Breast epithelium (tissue), 4 donors: Measurements from ENCODE around the gene SLC66A2. TPM values are rescaled to one million over a fixed set of nuclear protein-coding genes. Genes with fewer than 3 reads are reported as not detected.
A peak's percentile ranks its signal among the peaks of the same experiment; 100 is the strongest.

Source experiments
- DNase-seq, 2 donors: peaks; one replicate each; pipeline ENCODE4 v3.0.0-alpha.2; 2019; ENCODE audit warnings: low spot score in 2 of 2
- H3K27ac ChIP-seq, 2 donors: fragments of 200-600 bp; sonication (generic) in 1 of 2; one replicate each; pipeline ENCODE4 v1.5.1; 2016 to 2019; ENCODE audit warnings: mild to moderate bottlenecking in 1 of 2
- H3K27me3 ChIP-seq, 2 donors: fragments of 200-600 bp; sonication (generic) in 1 of 2; one replicate each; pipeline versions ENCODE4 v1.5.1 to v1.6.0; 2017 to 2019; ENCODE audit warnings: control low read depth in 1 of 2, mild to moderate bottlenecking in 1 of 2
- H3K36me3 ChIP-seq: fragments of 200-600 bp; one replicate; pipeline ENCODE4 v1.5.1; 2019
- H3K4me1 ChIP-seq, 2 donors: fragments of 200-600 bp; sonication (generic); one replicate each; pipeline ENCODE4 v1.5.1; 2016 to 2019; ENCODE audit warnings: control low read depth in 1 of 2
- H3K4me3 ChIP-seq, 3 donors: fragments of 200-600 bp; sonication (generic); 1 replicate in 2 of 3; 2 replicates in 1 of 3; pipeline ENCODE4 v1.5.1; 2016 to 2019; ENCODE audit warnings: mild to moderate bottlenecking in 3 of 3, moderate library complexity in 2 of 3
- H3K9me3 ChIP-seq, 2 donors: fragments of 200-600 bp; sonication (generic) in 1 of 2; one replicate each; pipeline ENCODE4 v1.5.1; 2016 to 2019; ENCODE audit warnings: control low read depth in 1 of 2
- POLR2A ChIP-seq: fragments of 450-650 bp; IDR thresholded peaks from one replicate; pipeline ENCODE4 v1.6.1; 2016; ENCODE audit warnings: antibody characterized with exemption, mild to moderate bottlenecking, moderate library complexity
- POLR2AphosphoS5 ChIP-seq, 3 donors: sonication (generic); formaldehyde crosslinking; IDR thresholded peaks; one replicate each; pipeline ENCODE4 v1.6.1; 2017; ENCODE audit warnings: antibody characterized with exemption in 3 of 3
- intact Hi-C: fragments of 100-400 bp; cut with DNase I; formaldehyde crosslinking; loops from one replicate; pipeline ENCODE4 v1.15.1; 2023; ENCODE audit warnings: low total_unique reads
- total RNA-seq, 3 donors: library from RNA; depleted of rRNA; stranded (reverse); fragments of >200 nt; gene quantifications; one replicate each; pipeline ENCODE4 v1.1.0, GENCODE V29; 2016
- TF ChIP-seq, protein P1 (sequence below), 3 donors: fragments of 450-650 bp; IDR thresholded peaks; one replicate each; pipeline ENCODE4 v1.5.1; 2016 to 2017; ENCODE audit warnings: antibody characterized with exemption in 3 of 3, mild to moderate bottlenecking in 3 of 3, moderate library complexity in 3 of 3

The SLC66A2 gene
- total RNA-seq, 3 donors from 2014 or later, result 45.2 to 141 (median 65.9) TPM

DNA sequence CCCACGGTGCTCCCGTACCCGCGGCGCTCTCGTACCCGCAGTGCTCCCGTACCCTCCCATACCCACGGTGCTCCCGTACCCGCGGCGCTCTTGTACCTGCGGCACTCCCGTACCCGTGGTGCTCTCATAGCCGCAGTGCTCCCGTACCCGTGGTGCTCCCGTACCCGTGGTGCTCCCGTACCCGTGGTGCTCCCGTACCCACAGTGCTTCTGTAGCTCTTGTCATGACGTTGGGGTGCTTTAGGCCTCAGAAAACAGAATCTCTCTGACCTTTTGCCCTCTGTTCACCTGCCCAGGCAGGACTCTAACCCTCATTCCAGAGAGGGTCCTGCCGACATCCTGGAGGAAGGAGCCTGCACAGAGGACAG lies 35.3 kb downstream of the SLC66A2 start:
- H3K4me1 ChIP-seq, result no peaks in the 10 kb centered on the region
- no peaks in the 10 kb centered on the region for H3K9me3 ChIP-seq
- intact Hi-C loops, result no loop called here

DNA sequence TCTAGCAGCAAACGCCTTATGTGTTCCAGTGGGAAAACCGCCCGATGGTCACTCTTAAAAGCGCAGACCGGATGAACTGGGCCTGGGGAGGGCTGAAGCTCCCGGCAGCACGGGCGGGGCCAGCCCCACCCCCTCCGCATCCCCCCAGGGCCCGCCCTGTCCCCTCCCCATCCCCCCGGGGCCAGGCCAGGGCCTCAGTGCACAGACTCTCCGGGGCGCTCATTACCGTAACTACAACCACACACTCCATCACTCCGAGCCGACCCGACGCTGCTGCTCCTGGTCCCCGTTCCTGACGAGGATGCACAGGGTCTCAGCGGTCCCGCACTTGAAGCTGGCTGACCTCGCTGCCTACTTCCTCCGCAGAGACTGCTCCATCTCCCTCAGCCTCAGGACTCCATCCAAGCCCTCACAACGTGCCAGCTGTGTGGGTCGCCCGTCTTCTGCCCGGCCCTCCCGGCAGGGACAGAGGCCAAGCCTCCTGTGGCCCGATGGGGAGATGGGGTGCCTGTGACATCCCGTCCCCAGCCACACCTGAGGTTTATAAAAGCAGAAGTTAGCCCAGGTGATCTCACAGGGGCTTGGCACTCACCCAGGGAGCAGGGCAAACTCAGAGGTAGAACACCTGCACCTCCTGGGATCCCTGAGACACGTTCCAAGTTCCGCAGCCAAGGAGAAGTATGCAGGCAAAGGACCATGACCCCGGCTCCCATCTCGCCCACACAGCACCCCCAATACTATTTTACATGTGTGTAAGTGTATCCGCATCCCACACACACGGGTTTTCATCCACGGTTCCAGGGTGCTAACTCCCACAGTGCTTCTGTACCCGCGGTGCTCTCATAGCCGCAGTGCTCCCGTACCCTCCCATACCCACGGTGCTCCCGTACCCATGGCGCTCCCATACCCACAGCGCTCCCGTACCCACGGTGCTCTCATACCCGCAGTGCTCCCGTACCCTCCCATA lies 36.0 kb downstream of the SLC66A2 start:
- no peak overlapping the region for H3K4me3 ChIP-seq
- H3K27ac ChIP-seq, result no peak overlapping the region
- intact Hi-C loops, result no loop called here
- H3K9me3 ChIP-seq, result no peaks in the 10 kb centered on the region
- H3K4me1 ChIP-seq, result no peaks in the 10 kb centered on the region
- no peak for TF ChIP-seq POLR2A
- no peak for TF ChIP-seq POLR2AphosphoS5 (IDR thresholded peaks at IDR 0.05)
- TF ChIP-seq, protein P1, sequence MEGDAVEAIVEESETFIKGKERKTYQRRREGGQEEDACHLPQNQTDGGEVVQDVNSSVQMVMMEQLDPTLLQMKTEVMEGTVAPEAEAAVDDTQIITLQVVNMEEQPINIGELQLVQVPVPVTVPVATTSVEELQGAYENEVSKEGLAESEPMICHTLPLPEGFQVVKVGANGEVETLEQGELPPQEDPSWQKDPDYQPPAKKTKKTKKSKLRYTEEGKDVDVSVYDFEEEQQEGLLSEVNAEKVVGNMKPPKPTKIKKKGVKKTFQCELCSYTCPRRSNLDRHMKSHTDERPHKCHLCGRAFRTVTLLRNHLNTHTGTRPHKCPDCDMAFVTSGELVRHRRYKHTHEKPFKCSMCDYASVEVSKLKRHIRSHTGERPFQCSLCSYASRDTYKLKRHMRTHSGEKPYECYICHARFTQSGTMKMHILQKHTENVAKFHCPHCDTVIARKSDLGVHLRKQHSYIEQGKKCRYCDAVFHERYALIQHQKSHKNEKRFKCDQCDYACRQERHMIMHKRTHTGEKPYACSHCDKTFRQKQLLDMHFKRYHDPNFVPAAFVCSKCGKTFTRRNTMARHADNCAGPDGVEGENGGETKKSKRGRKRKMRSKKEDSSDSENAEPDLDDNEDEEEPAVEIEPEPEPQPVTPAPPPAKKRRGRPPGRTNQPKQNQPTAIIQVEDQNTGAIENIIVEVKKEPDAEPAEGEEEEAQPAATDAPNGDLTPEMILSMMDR (IDR thresholded peaks at IDR 0.05), result no peak
- no peaks in the 10 kb centered on the region for H3K27me3 ChIP-seq
- peak; percentile 16 to 43 for DNase-seq
- peaks cover 7% of the 10 kb centered on the region for H3K36me3 ChIP-seq

More for the DNA sequence above, 35.3 kb downstream of the SLC66A2 start:
- TF ChIP-seq POLR2A (no peak), POLR2AphosphoS5 (IDR thresholded peaks at IDR 0.05) (no peak)
- TF ChIP-seq, protein P1 (IDR thresholded peaks at IDR 0.05), result no peak
- Histone ChIP-seq H3K27me3 (no peaks in the 10 kb centered on the region), H3K36me3 (peaks cover 7% of the 10 kb centered on the region), H3K4me3 (no peak overlapping the region), H3K27ac (no peak overlapping the region)
- no peak for DNase-seq

DNA sequence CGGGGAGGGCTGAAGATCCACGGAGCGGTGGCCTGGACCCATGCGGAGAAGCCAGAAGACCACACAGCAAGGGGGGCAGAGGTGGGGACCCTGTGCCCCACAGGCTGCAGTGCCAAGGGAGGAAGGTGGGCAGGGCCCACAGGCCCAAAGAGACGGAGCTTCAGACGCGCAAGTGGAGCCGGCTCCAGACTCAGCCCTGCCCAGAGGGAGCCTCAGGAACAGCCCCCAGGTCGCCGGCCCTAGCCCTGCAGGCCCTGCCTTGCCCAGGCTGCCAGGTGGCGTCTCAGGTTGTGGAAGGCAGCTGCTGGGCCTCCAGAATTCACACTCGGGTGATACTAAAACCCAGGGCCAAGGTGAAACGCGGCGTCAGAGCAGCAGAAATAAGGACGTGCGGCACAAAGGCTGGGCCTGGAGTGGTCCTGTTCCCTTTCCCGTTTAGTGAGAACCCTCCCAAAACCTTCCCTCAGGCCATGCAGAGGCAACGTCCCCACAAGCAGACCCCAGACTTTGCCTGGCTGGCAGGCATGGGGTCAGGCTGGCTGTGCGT lies 36.8 kb downstream of the SLC66A2 start:
- H3K4me3 ChIP-seq, result no peak overlapping the region
- H3K27ac ChIP-seq, result no peak overlapping the region
- H3K9me3 ChIP-seq, result no peaks in the 10 kb centered on the region
- DNase-seq, result peak in 1 of 2 donors; percentile 14
- peaks cover 7% of the 10 kb centered on the region for H3K36me3 ChIP-seq
- no peaks in the 10 kb centered on the region for H3K4me1 ChIP-seq
- TF ChIP-seq POLR2A (no peak), POLR2AphosphoS5 (IDR thresholded peaks at IDR 0.05) (no peak)
- TF ChIP-seq, protein P1 (IDR thresholded peaks at IDR 0.05), result no peak
- intact Hi-C loops, result no loop called here
- no peaks in the 10 kb centered on the region for H3K27me3 ChIP-seq

DNA sequence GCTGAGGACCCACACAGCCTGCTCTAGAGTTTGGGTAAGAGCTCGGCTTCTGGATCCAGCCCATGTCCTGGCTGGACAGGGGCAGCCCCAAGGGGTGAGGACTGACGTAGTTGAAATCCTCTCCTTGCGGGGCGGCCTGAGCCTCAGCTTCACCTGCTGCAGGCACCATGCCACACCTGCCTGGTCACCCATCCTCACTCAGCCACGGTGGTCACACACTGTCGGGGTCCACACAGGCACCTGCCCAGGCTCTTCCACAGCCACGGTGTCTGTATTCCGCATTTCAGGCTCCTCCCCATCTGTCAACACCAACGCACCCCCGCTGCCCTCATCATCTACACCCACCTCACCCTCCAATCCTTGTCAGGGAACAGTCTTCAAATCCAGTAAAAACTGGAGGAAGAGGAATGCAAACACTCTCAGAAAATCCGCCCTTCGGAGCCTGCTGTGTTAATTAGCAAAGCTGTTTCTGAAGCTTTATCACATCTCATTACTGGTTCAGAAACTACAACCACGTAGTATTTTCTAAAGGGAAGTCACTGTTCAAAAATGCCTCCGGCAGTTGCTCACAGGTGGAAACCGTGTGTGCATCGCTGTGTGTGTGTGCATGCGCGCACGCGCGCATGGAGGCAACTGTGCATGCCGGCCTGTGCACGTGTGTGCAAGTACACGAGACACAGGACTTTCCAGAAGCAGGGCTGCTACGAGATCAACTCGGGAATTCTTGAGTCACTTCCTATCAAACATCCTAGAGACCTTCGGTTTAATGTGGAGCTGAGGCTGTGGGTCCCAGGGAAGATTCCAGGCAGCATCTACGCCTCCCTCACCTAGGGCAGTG lies 38.2 kb downstream of the SLC66A2 start:
- H3K4me1 ChIP-seq, result no peaks in the 10 kb centered on the region
- H3K27me3 ChIP-seq, result no peaks in the 10 kb centered on the region
- peak in 1 of 2 donors; percentile 15 for DNase-seq
- H3K36me3 ChIP-seq, result no peaks in the 10 kb centered on the region
- H3K9me3 ChIP-seq, result no peaks in the 10 kb centered on the region
- intact Hi-C loops, result no loop called here
- TF ChIP-seq POLR2AphosphoS5 (IDR thresholded peaks at IDR 0.05) (no peak), POLR2A (no peak)
- TF ChIP-seq, protein P1 (IDR thresholded peaks at IDR 0.05), result no peak
- no peak overlapping the region for H3K27ac ChIP-seq
- H3K4me3 ChIP-seq, result no peak overlapping the region
